Measurements from ENCODE around the gene ST8SIA1. TPM values are rescaled to one million over a fixed set of nuclear protein-coding genes. Genes with fewer than 3 reads are reported as not detected.

Gene ST8SIA1
- total and polyA plus RNA-seq, 10 donors = 1.7 to 12.2 (median 5.0) TPM

- WGBS, 5 donors = 81 to 91% (median 86%) methylated on average over 2 of the region's 2 CpGs
- no peaks in the 10 kb centered on the region for H3K36me3 ChIP-seq
- TF ChIP-seq POLR2A (IDR thresholded peaks at IDR 0.05) = no peak
- TF ChIP-seq, protein P1, sequence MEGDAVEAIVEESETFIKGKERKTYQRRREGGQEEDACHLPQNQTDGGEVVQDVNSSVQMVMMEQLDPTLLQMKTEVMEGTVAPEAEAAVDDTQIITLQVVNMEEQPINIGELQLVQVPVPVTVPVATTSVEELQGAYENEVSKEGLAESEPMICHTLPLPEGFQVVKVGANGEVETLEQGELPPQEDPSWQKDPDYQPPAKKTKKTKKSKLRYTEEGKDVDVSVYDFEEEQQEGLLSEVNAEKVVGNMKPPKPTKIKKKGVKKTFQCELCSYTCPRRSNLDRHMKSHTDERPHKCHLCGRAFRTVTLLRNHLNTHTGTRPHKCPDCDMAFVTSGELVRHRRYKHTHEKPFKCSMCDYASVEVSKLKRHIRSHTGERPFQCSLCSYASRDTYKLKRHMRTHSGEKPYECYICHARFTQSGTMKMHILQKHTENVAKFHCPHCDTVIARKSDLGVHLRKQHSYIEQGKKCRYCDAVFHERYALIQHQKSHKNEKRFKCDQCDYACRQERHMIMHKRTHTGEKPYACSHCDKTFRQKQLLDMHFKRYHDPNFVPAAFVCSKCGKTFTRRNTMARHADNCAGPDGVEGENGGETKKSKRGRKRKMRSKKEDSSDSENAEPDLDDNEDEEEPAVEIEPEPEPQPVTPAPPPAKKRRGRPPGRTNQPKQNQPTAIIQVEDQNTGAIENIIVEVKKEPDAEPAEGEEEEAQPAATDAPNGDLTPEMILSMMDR (IDR thresholded peaks at IDR 0.05 in 8 of 11, conservative IDR thresholded peaks at IDR 0.05 in 3 of 11) = no peak
- no peaks in the 10 kb centered on the region for H3K9me3 ChIP-seq
- no peak overlapping the region for H3K27ac ChIP-seq
- DNase-seq = no peak
- H3K4me3 ChIP-seq = no peak overlapping the region
- H3K27me3 ChIP-seq (replicated peaks in 1 of 7) = no peaks in the 10 kb centered on the region
- intact Hi-C loops (cut with DNase I; ENCODE audit: low total_unique reads) = no loop called here
- H3K4me1 ChIP-seq = no peaks in the 10 kb centered on the region
Measured at GRCh38 chr12:22307811-22308210, 26.7 kb downstream of the ST8SIA1 start.

DNA sequence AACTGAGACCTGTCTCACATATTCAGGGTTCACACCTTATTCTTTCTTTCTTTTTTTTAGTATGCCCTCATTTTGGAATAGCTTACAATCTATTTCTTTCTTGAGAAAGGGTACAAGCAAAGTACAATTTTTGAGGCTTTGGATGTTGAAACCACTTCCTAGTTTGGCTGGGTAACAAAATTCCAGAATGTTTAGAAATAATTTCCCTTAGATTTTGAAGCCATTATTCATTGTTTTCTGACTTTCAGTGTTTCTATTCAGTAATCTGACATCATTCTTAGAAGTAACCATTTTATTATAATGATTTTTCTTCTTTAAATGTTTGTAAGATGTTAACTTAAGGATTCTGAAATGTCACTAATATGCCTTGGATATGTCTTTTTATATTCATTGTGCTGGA, 28.2 kb downstream of the ST8SIA1 start:
- peaks cover 0 to 14% (median 9%) of the 10 kb centered on the region in 8 donors for H3K9me3 ChIP-seq
- H3K36me3 ChIP-seq = no peaks in the 10 kb centered on the region
- TF ChIP-seq POLR2AphosphoS5 (IDR thresholded peaks at IDR 0.05) (no peak), POLR2A (IDR thresholded peaks at IDR 0.05) (no peak)
- TF ChIP-seq, protein P1 (IDR thresholded peaks at IDR 0.05 in 8 of 11, conservative IDR thresholded peaks at IDR 0.05 in 3 of 11) = no peak
- intact Hi-C loops (cut with DNase I; ENCODE audit: low total_unique reads) = no loop called here
- H3K4me1 ChIP-seq = no peaks in the 10 kb centered on the region
- DNase-seq = no peak
- H3K27ac ChIP-seq = no peak overlapping the region
- no peaks in the 10 kb centered on the region for H3K27me3 ChIP-seq (replicated peaks in 1 of 7)
- H3K4me3 ChIP-seq = no peak overlapping the region

DNA sequence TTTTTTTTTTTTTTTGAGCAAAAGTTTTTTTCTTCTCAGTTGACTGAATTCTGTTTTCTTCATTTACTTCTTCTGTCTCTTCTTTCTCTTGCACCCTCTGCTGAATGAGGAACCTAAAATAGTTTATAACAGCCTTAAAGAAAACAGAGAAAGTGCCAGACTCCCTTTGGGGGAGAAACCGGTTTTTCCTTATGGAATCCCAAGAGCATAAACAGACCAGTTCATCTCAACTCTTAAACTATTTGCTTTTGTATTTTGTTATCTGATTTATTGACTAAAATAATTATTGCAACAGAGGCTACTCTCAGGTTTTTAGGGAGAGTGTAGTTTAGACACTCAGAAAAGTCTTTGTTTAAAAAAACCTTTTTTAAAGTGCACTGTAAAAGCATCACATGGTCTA, 30.2 kb downstream of the ST8SIA1 start:
- intact Hi-C loops (cut with DNase I; ENCODE audit: low total_unique reads) = no loop called here
- 79 to 93% (median 85%) methylated on average over 1 of the region's 1 CpG for WGBS, 5 donors
- DNase-seq = no peak
- no peak for TF ChIP-seq POLR2AphosphoS5 (IDR thresholded peaks at IDR 0.05)
- TF ChIP-seq POLR2A (IDR thresholded peaks at IDR 0.05) = no peak
- TF ChIP-seq, protein P1 (IDR thresholded peaks at IDR 0.05 in 8 of 11, conservative IDR thresholded peaks at IDR 0.05 in 3 of 11) = no peak
- Histone ChIP-seq H3K27me3 (replicated peaks in 1 of 7) (no peaks in the 10 kb centered on the region), H3K4me1 (no peaks in the 10 kb centered on the region), H3K27ac (no peak overlapping the region), H3K9me3 (peaks cover 0 to 34% (median 28%) of the 10 kb centered on the region in 8 donors), H3K4me3 (no peak overlapping the region), H3K36me3 (no peaks in the 10 kb centered on the region)

DNA sequence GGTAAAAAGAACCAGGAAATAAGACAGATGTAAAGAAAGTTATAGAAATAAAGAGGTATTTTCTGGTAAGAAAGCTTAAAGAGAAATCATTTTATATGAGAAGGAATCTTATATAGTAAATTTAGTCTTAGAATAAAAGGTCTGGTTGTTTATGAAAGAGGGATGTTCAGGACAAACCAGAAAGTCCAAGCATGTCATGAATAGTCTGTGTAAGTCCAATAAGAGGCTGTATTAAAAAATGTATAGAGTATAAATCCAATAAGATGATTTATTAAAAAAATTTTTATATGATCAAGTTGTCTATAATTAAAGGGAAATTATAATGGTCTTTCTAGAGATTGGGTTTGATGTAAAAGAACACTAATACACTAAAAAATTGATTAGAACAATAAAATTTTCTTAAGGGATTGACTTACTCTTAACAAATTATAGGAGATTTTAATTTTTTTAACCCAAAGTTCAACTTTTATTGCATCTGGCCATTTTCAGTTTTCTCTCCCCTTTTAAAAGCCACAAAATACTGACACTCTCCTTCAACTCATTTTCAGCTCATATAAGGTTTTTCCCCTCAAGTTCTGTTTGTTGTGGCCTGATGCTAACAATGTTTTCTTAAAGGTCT, 35.1 kb downstream of the ST8SIA1 start:
- DNase-seq = no peak
- Histone ChIP-seq H3K9me3 (peaks cover 0 to 51% (median 44%) of the 10 kb centered on the region in 8 donors), H3K27me3 (replicated peaks in 1 of 7) (no peaks in the 10 kb centered on the region), H3K4me3 (no peak overlapping the region), H3K36me3 (no peaks in the 10 kb centered on the region), H3K27ac (no peak overlapping the region), H3K4me1 (no peaks in the 10 kb centered on the region)
- TF ChIP-seq, protein P1 (IDR thresholded peaks at IDR 0.05 in 8 of 11, conservative IDR thresholded peaks at IDR 0.05 in 3 of 11) = no peak
- TF ChIP-seq POLR2AphosphoS5 (IDR thresholded peaks at IDR 0.05) (no peak), POLR2A (IDR thresholded peaks at IDR 0.05) (no peak)
- intact Hi-C loops (cut with DNase I; ENCODE audit: low total_unique reads) = no loop called here
